ENCODE measurements around the gene CTSD. TPM values are rescaled to one million over a fixed set of nuclear protein-coding genes. Genes with fewer than 3 reads are reported as not detected.

The CTSD gene
- total and polyA plus RNA-seq, 2 of the 8 experiments (the other 6 are each of a cell fraction or from before 2014, with no cell fraction given) = 169 to 173 TPM

DNA sequence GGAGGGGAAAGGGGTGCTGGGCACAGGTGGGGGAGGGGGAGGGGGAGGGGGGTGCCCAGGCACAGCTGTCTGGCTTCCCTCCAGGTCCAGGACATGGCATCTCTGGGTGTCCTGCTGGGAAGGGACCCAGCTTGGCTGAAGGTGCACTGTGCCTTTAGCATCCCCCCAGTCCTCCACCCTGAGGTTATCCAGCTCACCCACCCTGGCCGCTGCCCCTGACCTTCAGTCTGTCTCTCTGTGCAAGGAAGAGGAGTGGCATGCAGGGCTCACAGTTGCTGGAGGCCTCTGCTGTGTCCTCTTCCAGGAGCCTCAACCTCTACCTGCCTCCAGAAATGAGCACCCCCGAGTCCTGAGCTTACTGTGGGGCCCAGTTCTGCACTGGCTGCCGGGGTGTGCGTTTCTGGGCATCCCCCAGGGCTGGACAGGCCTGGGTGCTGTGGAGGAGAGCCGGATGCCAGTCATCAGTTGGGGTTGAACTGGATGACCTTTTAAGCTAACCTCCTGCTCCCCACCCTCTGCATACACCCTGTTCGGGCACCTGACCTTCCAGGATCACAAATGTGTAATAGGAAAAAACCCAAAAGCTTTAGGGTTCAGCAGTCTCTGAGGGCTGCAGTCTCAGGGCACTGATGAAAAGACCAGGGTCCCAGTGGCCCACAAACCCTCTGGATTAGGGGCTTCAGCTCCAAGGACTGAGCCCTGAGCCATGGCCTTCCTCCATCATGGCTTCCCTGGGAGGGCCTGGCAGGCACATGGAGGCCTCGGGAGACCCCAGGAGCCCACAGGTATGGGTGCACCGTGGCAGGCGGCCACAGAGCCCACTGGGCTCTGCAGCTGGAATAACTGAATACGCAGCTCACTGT is 9.6 kb upstream of the CTSD start:
- peak overlapping the region; percentile 88; the same call in 1 of the 2 replicates for H2BK15ac ChIP-seq (ENCODE audit: low read length)
- H4K5ac ChIP-seq (ENCODE audit: insufficient read length, low read depth, low read length) = peak overlapping the region; percentile 61
- peak overlapping the region; percentile 99 for H3K18ac ChIP-seq (ENCODE audit: extremely low read depth, low read length)
- no peak overlapping the region for H3K56ac ChIP-seq (replicated peaks; ENCODE audit: insufficient read length, low read depth, low read length)
- CTCF ChIA-PET (ENCODE audit: partially characterized antibody) = interaction anchor here (1.1 to 4.1 kb wide), 5 partner anchors 9 to 378 kb away, joined by 3 to 16 read pairs (median 6); no protein-coding TSS in a partner anchor
- no peaks in the 10 kb centered on the region for H3K79me1 ChIP-seq (ENCODE audit: low read depth, low read length)
- TF ChIP-seq KDM5A (IDR thresholded peaks at IDR 0.05; ENCODE audit: low read length) (no peak), POLR2A (IDR thresholded peaks at IDR 0.05; ENCODE audit: control extremely low read depth in 1 of 2, low read depth in 2 of 2, low read length in 2 of 2) (no peak), SRF (IDR thresholded peaks at IDR 0.05; ENCODE audit: low read depth, low read length) (no peak), NANOG (IDR thresholded peaks at IDR 0.05; ENCODE audit: insufficient read depth, low read depth, low read length, poor library complexity, severe bottlenecking) (no peak), RNF2 (IDR thresholded peaks at IDR 0.05; ENCODE audit: borderline replicate concordance, low read depth, low read length, missing control alignments, poor library complexity, severe bottlenecking) (no peak), TCF12 (IDR thresholded peaks at IDR 0.05; ENCODE audit: low read depth, low read length) (no peak)
- peak overlapping the region; percentile 98 for H4K91ac ChIP-seq (replicated peaks; ENCODE audit: insufficient read length, low read length)
- H3K23ac ChIP-seq (ENCODE audit: insufficient read length) = no peak overlapping the region
- POLR2A ChIA-PET (ENCODE audit: partially characterized antibody) = interaction anchor here (0.8 to 1.6 kb wide), 4 partner anchors 7 to 51 kb away, joined by 3 to 6 read pairs (median 4); partner anchors contain the start of gene CTSD
- no peak for FAIRE-seq
- no peak for DNase-seq (ENCODE audit: low read depth in 1 of 2, low spot score in 2 of 2)
- peak overlapping the region; percentile 82; the same call in 1 of the 2 replicates for H2AK5ac ChIP-seq (ENCODE audit: low read depth, low read length)
- no peak overlapping the region for H2AFZ ChIP-seq (ENCODE audit: low read length)
- H3K36me3 ChIP-seq (ENCODE audit: control insufficient read depth in 2 of 4, insufficient read depth in 4 of 4, low read length in 3 of 4) = no peaks in the 10 kb centered on the region
- H3K14ac ChIP-seq (ENCODE audit: insufficient read length) = no peak overlapping the region
- H3K23me2 ChIP-seq (ENCODE audit: low read depth, low read length) = peaks cover 3% of the 10 kb centered on the region; the same call in 1 of the 2 replicates
- peak overlapping the region; percentile 97; the same call in 1 of the 2 replicates for H2BK20ac ChIP-seq (ENCODE audit: low read length)
- H4K8ac ChIP-seq (ENCODE audit: extremely low read depth, insufficient read depth, low read length) = no peak overlapping the region; the same call in 1 of the 2 replicates
- no peak overlapping the region; the same call in 1 of the 2 replicates for H3K27ac ChIP-seq (ENCODE audit: low read depth, low read length)
- no peak overlapping the region for H3K4me3 ChIP-seq (ENCODE audit: extremely low read depth in 1 of 4, insufficient read depth in 2 of 4, low read depth in 3 of 4, low read length in 4 of 4)
- H2BK12ac ChIP-seq (ENCODE audit: low read depth, low read length) = peak overlapping the region; percentile 90; the same call in 1 of the 2 replicates
- H3K9me3 ChIP-seq (ENCODE audit: insufficient read depth in 2 of 2, low read depth in 1 of 2, low read length in 1 of 2) = no peaks in the 10 kb centered on the region
- no peak overlapping the region for H3K9ac ChIP-seq (replicated peaks in 1 of 4; ENCODE audit: extremely low read depth in 1 of 4, low read depth in 3 of 4, low read length in 3 of 4)
- WGBS, 2 experiments (ENCODE audit: extremely low coverage in 1 of 2, insufficient coverage in 1 of 2, insufficient read length in 1 of 2, insufficient replicate concordance in 2 of 2, low coverage in 1 of 2, low lambda C conversion rate in 2 of 2, missing lambda C conversion rate in 1 of 2) = 91% methylated on average over 10 of the region's 10 CpGs; no CpG with 5 or more reads in 1 of the 2 experiments
- no peaks in the 10 kb centered on the region for H3K79me2 ChIP-seq (ENCODE audit: control insufficient read depth in 1 of 2, insufficient read depth in 2 of 2, low read length in 2 of 2)
- peak overlapping the region; percentile 68 for H2BK120ac ChIP-seq (replicated peaks; ENCODE audit: low read depth, low read length)
- peak overlapping the region in 1 of 2 experiments; percentile 40; a peak in 1 of 4 replicates for H3K4me2 ChIP-seq (ENCODE audit: insufficient read depth in 1 of 2, low read depth in 2 of 2, low read length in 2 of 2)
- H4K20me1 ChIP-seq (replicated peaks in 1 of 2; ENCODE audit: control insufficient read depth in 1 of 2, insufficient read depth in 2 of 2, low read length in 2 of 2) = no peaks in the 10 kb centered on the region
- H3K27me3 ChIP-seq (replicated peaks in 1 of 4; ENCODE audit: control insufficient read depth in 3 of 4, extremely low read depth in 1 of 4, insufficient read depth in 3 of 4, low read length in 3 of 4) = no peaks in the 10 kb centered on the region
- H3K4me1 ChIP-seq (replicated peaks in 1 of 4; ENCODE audit: control insufficient read depth in 3 of 4, insufficient read depth in 4 of 4, low read length in 3 of 4) = peaks cover 5 to 17% (median 11%) of the 10 kb centered on the region in 4 experiments
- peak overlapping the region; percentile 79 for H2BK5ac ChIP-seq (ENCODE audit: low read depth, low read length)
- peak overlapping the region; percentile 30 for H3K4ac ChIP-seq (replicated peaks; ENCODE audit: insufficient read length, low read depth, low read length)
